ENCODE measurements around the gene PNLIPRP2. TPM values are rescaled to one million over a fixed set of nuclear protein-coding genes. Genes with fewer than 3 reads are reported as not detected.

Gene PNLIPRP2
- total and polyA plus RNA-seq, 8 donors: not detected

DNA sequence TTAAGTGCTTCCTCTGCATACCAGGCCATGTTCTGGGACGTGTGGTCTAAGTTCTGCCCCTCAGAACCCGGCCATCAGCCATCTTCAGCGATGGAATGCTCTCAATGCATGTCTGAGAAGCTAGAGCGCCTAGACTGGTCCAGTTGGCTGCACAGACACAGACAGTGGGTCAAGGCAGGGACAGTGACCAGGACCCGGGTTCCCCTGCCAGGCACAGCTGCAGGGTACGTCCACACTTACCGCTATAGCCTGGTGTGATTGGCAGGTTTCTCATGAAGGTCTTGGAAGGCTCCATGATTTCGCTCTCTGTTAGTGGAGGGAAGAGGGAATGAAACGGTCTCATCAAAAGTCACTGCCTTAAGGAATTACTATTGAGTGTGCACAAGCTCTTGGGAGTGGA is 47.3 kb downstream of the PNLIPRP2 start:
- no peaks in the 10 kb centered on the region for H3K36me3 ChIP-seq
- DNase-seq (no peak), ATAC-seq (no peak)
- intact Hi-C loops (cut with DNase I): no loop called here
- H3K27ac ChIP-seq: no peak overlapping the region
- H3K4me3 ChIP-seq: no peak overlapping the region
- H3K4me1 ChIP-seq: no peaks in the 10 kb centered on the region
- peaks cover 0 to 37% of the 10 kb centered on the region in 2 donors for H3K27me3 ChIP-seq
- H3K9me3 ChIP-seq: no peaks in the 10 kb centered on the region
- TF ChIP-seq, protein P1, sequence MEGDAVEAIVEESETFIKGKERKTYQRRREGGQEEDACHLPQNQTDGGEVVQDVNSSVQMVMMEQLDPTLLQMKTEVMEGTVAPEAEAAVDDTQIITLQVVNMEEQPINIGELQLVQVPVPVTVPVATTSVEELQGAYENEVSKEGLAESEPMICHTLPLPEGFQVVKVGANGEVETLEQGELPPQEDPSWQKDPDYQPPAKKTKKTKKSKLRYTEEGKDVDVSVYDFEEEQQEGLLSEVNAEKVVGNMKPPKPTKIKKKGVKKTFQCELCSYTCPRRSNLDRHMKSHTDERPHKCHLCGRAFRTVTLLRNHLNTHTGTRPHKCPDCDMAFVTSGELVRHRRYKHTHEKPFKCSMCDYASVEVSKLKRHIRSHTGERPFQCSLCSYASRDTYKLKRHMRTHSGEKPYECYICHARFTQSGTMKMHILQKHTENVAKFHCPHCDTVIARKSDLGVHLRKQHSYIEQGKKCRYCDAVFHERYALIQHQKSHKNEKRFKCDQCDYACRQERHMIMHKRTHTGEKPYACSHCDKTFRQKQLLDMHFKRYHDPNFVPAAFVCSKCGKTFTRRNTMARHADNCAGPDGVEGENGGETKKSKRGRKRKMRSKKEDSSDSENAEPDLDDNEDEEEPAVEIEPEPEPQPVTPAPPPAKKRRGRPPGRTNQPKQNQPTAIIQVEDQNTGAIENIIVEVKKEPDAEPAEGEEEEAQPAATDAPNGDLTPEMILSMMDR (IDR thresholded peaks at IDR 0.05): no peak

DNA sequence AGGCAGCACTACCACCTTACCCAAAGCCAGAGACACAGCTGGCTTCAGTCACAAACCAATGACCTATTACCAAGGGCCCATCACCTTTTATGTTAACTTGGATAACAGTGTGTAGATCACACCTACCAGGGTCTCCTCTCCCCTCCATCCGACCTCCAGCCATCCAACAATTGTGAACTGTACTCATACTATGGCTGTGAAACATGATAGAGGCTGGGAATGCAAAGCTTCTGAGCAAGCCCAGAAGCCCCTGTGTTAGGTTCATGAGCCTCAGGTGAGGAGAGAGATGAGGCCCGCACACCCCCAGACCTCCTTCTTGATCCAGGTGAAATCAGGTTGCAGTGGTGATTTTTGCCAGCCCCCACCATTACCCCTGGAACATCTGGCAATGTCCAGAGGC is 47.7 kb downstream of the PNLIPRP2 start:
- ATAC-seq (no peak), DNase-seq (no peak)
- peaks cover 0 to 40% of the 10 kb centered on the region in 2 donors for H3K27me3 ChIP-seq
- intact Hi-C loops (cut with DNase I): no loop called here
- no peaks in the 10 kb centered on the region for H3K4me1 ChIP-seq
- H3K27ac ChIP-seq: no peak overlapping the region
- no peaks in the 10 kb centered on the region for H3K9me3 ChIP-seq
- H3K36me3 ChIP-seq: no peaks in the 10 kb centered on the region
- TF ChIP-seq, protein P1 (IDR thresholded peaks at IDR 0.05): no peak
- no peak overlapping the region for H3K4me3 ChIP-seq

DNA sequence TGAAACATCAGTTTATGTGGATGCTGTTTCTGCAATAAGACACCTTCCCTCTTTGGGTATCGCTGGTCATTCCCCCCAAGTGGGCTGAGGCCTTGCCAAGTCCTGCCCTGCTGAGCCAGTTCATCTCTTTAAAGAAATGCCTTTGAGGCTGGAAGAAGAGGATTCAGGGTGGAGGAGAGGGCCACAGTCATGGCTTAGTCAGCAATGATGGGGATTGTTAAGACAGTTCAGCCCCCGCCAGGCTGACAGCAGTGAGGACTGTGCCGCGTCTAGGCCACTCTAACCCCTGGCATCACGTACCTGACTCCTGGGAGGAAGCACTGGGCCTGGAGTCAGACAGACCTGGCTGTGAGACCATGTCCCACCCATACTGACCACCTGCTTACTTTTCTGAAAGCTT is 48.3 kb downstream of the PNLIPRP2 start:
- H3K27ac ChIP-seq: no peak overlapping the region

DNA sequence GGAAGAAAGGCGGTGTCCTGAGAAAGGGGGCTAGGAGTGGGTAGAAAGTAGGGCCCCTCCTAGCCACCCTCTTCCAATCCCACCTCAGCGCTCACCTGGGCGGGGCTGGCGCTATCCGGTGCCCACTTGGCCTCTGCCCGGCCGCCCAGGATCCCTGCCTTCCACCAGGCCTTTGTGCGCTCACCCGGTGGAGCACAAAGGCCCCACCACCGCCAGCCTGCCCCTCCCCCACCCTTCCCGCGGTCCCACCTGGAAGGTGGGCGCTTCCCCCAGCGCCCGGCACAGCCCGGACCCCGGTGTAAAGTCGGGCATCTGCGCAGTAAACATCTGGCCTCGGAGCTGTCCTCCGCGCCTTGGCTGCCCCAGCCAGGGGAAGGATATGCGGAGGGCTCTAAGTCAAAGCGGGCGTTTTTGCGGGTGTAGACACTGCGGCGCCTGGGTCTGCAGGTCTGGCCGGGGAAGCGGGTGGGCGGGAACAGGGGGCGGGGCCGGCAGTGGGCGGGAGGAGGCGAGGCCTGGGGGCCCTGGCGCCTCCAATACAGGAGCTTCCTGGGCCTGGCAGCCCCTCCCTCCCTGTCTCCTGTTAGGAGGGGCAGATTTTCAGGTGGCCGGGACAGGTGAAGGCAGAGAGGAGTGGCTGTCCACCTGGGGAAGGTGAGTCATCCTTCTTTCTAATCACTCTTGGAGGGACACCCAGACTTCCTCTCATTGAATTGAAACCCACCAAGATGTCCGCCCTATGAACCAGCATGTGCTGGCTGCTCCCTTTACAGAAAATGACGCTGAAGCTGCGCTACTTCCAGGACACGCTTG is 49.3 kb downstream of the PNLIPRP2 start:
- TF ChIP-seq, protein P1 (IDR thresholded peaks at IDR 0.05): no peak
- DNase-seq: peak in 1 of 4 donors; percentile 57
- no peak overlapping the region for H3K27ac ChIP-seq

More for the DNA sequence above, 48.3 kb downstream of the PNLIPRP2 start:
- no peaks in the 10 kb centered on the region for H3K36me3 ChIP-seq
- no peaks in the 10 kb centered on the region for H3K4me1 ChIP-seq
- TF ChIP-seq, protein P1 (IDR thresholded peaks at IDR 0.05): no peak
- H3K9me3 ChIP-seq: no peaks in the 10 kb centered on the region
- intact Hi-C loops (cut with DNase I): no loop called here
- ATAC-seq (no peak), DNase-seq (no peak)
- peaks cover 0 to 40% of the 10 kb centered on the region in 2 donors for H3K27me3 ChIP-seq
- no peak overlapping the region for H3K4me3 ChIP-seq

DNA sequence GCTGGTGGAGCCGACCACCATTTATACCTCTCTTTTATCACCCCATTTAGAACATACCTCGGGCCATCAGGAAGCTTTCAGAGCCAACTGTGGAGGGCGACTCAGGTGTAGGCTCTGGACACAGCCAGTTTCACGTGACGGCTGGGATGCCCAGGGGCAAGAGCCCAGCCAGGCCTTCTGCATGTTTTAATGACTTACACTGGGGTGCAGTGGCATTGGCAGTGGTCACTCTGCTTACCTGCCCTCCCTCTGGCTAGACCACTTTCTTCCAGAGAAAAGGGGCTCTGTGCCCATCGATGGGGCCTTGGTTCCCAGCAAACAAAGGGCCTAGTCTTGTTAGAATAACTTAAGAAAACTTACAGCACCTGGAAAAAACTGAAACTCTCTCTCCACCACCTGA is 50.0 kb downstream of the PNLIPRP2 start:
- intact Hi-C loops (cut with DNase I): no loop called here
- no peak for ATAC-seq
- no peak overlapping the region for H3K4me3 ChIP-seq

More for the DNA sequence above, 49.3 kb downstream of the PNLIPRP2 start:
- Histone ChIP-seq H3K36me3 (no peaks in the 10 kb centered on the region), H3K4me3 (no peak overlapping the region), H3K4me1 (no peaks in the 10 kb centered on the region), H3K27me3 (peaks cover 0 to 40% of the 10 kb centered on the region in 2 donors), H3K9me3 (no peaks in the 10 kb centered on the region)
- intact Hi-C loops (cut with DNase I): no loop called here
- peak; percentile 90 for ATAC-seq

More for the DNA sequence above, 50.0 kb downstream of the PNLIPRP2 start:
- no peaks in the 10 kb centered on the region for H3K36me3 ChIP-seq
- TF ChIP-seq, protein P1 (IDR thresholded peaks at IDR 0.05): no peak
- peaks cover 0 to 40% of the 10 kb centered on the region in 2 donors for H3K27me3 ChIP-seq
- no peak for DNase-seq
- H3K4me1 ChIP-seq: no peaks in the 10 kb centered on the region
- H3K27ac ChIP-seq: no peak overlapping the region
- H3K9me3 ChIP-seq: no peaks in the 10 kb centered on the region

All from left lung (tissue), 10 donors.